Measurements from ENCODE around the gene CTDSP1. TPM values are rescaled to one million over a fixed set of nuclear protein-coding genes. Genes with fewer than 3 reads are reported as not detected.

CTDSP1 gene
- polyA plus RNA-seq, 1 donor from 2014 or later = 0.97 TPM

DNA sequence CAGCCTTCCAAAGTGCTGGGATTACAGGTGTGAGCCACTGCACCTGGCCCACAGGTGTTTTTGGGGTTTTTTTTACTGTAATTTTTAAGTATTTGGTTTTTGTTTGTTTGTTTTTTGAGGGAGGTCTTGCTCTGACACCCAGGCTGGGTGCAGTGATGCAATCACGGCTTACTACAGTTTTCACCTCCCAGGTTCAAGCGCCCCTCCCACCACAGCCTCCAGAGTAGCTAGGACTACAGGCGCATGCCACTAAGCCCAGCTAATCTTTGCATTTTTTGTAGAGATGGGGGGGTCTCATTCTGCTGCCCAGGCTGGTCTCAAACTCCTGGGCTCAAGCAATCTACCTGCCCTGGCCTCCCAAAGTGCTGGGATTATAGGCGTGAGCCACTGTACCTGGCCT is 24.9 kb upstream of the CTDSP1 start:
- no peaks in the 10 kb centered on the region for H3K9me3 ChIP-seq (ENCODE audit: low read length)
- no peaks in the 10 kb centered on the region for H3K9me2 ChIP-seq (ENCODE audit: insufficient read depth, low read length)
- H3K9ac ChIP-seq (ENCODE audit: low read length) = no peak overlapping the region
- no peaks in the 10 kb centered on the region for H3F3A ChIP-seq (ENCODE audit: insufficient read depth, low read length, poor library complexity, severe bottlenecking)
- H3K36me3 ChIP-seq (ENCODE audit: insufficient read depth, low read length) = no peaks in the 10 kb centered on the region
- H3K79me2 ChIP-seq (replicated peaks; ENCODE audit: insufficient read depth, low read length) = no peaks in the 10 kb centered on the region
- no peaks in the 10 kb centered on the region for H4K20me1 ChIP-seq (ENCODE audit: insufficient read depth)
- no peak for TF ChIP-seq RAD21 (conservative IDR thresholded peaks at IDR 0.05)
- H3K27ac ChIP-seq (ENCODE audit: low read length) = no peak overlapping the region
- H3K4me2 ChIP-seq (ENCODE audit: low read length) = no peak overlapping the region
- H3K4me3 ChIP-seq (ENCODE audit: low read length) = no peak overlapping the region
- no peaks in the 10 kb centered on the region for H3K27me3 ChIP-seq (ENCODE audit: insufficient read depth, low read depth, low read length)
- H2AFZ ChIP-seq (ENCODE audit: low read depth, low read length) = no peak overlapping the region

DNA sequence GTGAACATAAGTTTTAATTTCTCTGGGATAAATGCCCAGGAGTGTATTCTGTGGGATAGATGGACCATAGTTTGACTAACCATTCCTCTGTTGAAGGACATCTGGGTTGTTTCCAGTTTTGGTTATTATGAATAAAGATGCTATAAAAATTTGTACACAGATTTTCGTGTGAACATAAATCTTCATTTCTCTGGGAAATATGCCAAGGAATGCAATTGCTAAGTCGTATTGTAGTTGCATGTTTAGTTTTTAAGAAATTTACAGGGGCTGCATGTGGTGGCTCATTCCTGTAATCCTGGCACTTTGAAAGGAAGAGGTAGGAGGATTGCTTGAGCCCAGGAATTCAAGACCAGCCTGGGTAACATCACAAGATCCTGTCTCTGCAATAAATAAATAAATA is 24.5 kb upstream of the CTDSP1 start:
- Histone ChIP-seq H3K9ac (ENCODE audit: low read length) (no peak overlapping the region), H4K20me1 (ENCODE audit: insufficient read depth) (no peaks in the 10 kb centered on the region), H3K36me3 (ENCODE audit: insufficient read depth, low read length) (no peaks in the 10 kb centered on the region), H3K9me2 (ENCODE audit: insufficient read depth, low read length) (no peaks in the 10 kb centered on the region), H3K4me2 (ENCODE audit: low read length) (no peak overlapping the region), H3K27ac (ENCODE audit: low read length) (no peak overlapping the region), H2AFZ (ENCODE audit: low read depth, low read length) (no peak overlapping the region), H3K4me3 (ENCODE audit: low read length) (no peak overlapping the region), H3K79me2 (replicated peaks; ENCODE audit: insufficient read depth, low read length) (no peaks in the 10 kb centered on the region), H3K9me3 (ENCODE audit: low read length) (no peaks in the 10 kb centered on the region), H3F3A (ENCODE audit: insufficient read depth, low read length, poor library complexity, severe bottlenecking) (no peaks in the 10 kb centered on the region), H3K27me3 (ENCODE audit: insufficient read depth, low read depth, low read length) (no peaks in the 10 kb centered on the region)
- TF ChIP-seq, protein P1, sequence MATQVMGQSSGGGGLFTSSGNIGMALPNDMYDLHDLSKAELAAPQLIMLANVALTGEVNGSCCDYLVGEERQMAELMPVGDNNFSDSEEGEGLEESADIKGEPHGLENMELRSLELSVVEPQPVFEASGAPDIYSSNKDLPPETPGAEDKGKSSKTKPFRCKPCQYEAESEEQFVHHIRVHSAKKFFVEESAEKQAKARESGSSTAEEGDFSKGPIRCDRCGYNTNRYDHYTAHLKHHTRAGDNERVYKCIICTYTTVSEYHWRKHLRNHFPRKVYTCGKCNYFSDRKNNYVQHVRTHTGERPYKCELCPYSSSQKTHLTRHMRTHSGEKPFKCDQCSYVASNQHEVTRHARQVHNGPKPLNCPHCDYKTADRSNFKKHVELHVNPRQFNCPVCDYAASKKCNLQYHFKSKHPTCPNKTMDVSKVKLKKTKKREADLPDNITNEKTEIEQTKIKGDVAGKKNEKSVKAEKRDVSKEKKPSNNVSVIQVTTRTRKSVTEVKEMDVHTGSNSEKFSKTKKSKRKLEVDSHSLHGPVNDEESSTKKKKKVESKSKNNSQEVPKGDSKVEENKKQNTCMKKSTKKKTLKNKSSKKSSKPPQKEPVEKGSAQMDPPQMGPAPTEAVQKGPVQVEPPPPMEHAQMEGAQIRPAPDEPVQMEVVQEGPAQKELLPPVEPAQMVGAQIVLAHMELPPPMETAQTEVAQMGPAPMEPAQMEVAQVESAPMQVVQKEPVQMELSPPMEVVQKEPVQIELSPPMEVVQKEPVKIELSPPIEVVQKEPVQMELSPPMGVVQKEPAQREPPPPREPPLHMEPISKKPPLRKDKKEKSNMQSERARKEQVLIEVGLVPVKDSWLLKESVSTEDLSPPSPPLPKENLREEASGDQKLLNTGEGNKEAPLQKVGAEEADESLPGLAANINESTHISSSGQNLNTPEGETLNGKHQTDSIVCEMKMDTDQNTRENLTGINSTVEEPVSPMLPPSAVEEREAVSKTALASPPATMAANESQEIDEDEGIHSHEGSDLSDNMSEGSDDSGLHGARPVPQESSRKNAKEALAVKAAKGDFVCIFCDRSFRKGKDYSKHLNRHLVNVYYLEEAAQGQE (IDR thresholded peaks at IDR 0.05; ENCODE audit: borderline replicate concordance) = no peak
- TF ChIP-seq SMC3 (conservative IDR thresholded peaks at IDR 0.05; ENCODE audit: poor library complexity) = no peak
- TF ChIP-seq EP300 (conservative IDR thresholded peaks at IDR 0.05; ENCODE audit: poor library complexity, severe bottlenecking) = no peak
- TF ChIP-seq EZH2 (IDR thresholded peaks at IDR 0.05; ENCODE audit: borderline replicate concordance, insufficient read depth, low read length, poor library complexity, severe bottlenecking) = no peak
- no peak for TF ChIP-seq POLR2AphosphoS5 (IDR thresholded peaks at IDR 0.05)

DNA sequence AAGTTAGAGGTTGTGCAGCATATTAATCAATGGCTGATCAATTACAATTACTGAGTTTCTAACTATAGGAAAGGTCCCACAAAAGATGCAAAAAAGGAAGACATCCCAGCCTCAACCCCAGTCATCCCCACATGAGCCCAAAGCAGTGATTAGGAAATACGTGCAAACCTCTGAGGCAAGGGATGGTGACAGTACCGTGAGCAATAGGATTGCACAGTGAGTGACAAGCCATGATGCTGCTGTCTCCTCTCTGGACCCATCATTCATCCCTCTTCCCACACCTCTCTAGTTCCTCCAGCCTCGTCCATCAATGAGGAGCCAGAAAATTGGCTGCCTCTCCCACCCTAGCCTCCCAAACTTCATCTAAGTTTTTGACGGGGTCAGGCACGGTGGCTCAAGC is 21.6 kb upstream of the CTDSP1 start:
- no peaks in the 10 kb centered on the region for H3K36me3 ChIP-seq (ENCODE audit: insufficient read depth, low read length)

More for the DNA sequence above, 21.6 kb upstream of the CTDSP1 start:
- no peaks in the 10 kb centered on the region for H3K27me3 ChIP-seq (ENCODE audit: insufficient read depth, low read depth, low read length)
- H3K27ac ChIP-seq (ENCODE audit: low read length) = no peak overlapping the region
- no peaks in the 10 kb centered on the region for H4K20me1 ChIP-seq (ENCODE audit: insufficient read depth)
- no peak overlapping the region for H2AFZ ChIP-seq (ENCODE audit: low read depth, low read length)
- H3K9ac ChIP-seq (ENCODE audit: low read length) = no peak overlapping the region
- H3F3A ChIP-seq (ENCODE audit: insufficient read depth, low read length, poor library complexity, severe bottlenecking) = no peaks in the 10 kb centered on the region
- H3K79me2 ChIP-seq (replicated peaks; ENCODE audit: insufficient read depth, low read length) = no peaks in the 10 kb centered on the region
- no peak overlapping the region for H3K4me3 ChIP-seq (ENCODE audit: low read length)
- no peaks in the 10 kb centered on the region for H3K9me3 ChIP-seq (ENCODE audit: low read length)
- H3K4me2 ChIP-seq (ENCODE audit: low read length) = no peak overlapping the region
- TF ChIP-seq EP300 (conservative IDR thresholded peaks at IDR 0.05; ENCODE audit: poor library complexity, severe bottlenecking) (no peak), SMC3 (conservative IDR thresholded peaks at IDR 0.05; ENCODE audit: poor library complexity) (no peak), TAF1 (IDR thresholded peaks at IDR 0.05; ENCODE audit: low read depth) (no peak), MXI1 (conservative IDR thresholded peaks at IDR 0.05; ENCODE audit: poor library complexity, severe bottlenecking) (no peak), EZH2 (IDR thresholded peaks at IDR 0.05; ENCODE audit: borderline replicate concordance, insufficient read depth, low read length, poor library complexity, severe bottlenecking) (no peak), RAD21 (conservative IDR thresholded peaks at IDR 0.05) (no peak)
- TF ChIP-seq, protein P2, sequence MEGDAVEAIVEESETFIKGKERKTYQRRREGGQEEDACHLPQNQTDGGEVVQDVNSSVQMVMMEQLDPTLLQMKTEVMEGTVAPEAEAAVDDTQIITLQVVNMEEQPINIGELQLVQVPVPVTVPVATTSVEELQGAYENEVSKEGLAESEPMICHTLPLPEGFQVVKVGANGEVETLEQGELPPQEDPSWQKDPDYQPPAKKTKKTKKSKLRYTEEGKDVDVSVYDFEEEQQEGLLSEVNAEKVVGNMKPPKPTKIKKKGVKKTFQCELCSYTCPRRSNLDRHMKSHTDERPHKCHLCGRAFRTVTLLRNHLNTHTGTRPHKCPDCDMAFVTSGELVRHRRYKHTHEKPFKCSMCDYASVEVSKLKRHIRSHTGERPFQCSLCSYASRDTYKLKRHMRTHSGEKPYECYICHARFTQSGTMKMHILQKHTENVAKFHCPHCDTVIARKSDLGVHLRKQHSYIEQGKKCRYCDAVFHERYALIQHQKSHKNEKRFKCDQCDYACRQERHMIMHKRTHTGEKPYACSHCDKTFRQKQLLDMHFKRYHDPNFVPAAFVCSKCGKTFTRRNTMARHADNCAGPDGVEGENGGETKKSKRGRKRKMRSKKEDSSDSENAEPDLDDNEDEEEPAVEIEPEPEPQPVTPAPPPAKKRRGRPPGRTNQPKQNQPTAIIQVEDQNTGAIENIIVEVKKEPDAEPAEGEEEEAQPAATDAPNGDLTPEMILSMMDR (IDR thresholded peaks at IDR 0.05; ENCODE audit: poor library complexity, severe bottlenecking) = no peak
- TF ChIP-seq, protein P1 (IDR thresholded peaks at IDR 0.05; ENCODE audit: borderline replicate concordance) = no peak
- no peaks in the 10 kb centered on the region for H3K9me2 ChIP-seq (ENCODE audit: insufficient read depth, low read length)
